GM19239 (cell line): Measurements from ENCODE around the gene ADAMTS15.
A peak's percentile ranks its signal among the peaks of the same experiment; 100 is the strongest.

Experiments
- DNase-seq: peaks from one replicate; pipeline ENCODE4 v3.0.0; 2011; ENCODE audit warnings: low spot score; ENCODE audit not compliant: insufficient read length
- FAIRE-seq: peaks from 2 replicates; lab custom pipeline; 2011; peaks lifted over from hg19 to GRCh38; lab: Jason Lieb, UNC

ADAMTS15 gene

DNA sequence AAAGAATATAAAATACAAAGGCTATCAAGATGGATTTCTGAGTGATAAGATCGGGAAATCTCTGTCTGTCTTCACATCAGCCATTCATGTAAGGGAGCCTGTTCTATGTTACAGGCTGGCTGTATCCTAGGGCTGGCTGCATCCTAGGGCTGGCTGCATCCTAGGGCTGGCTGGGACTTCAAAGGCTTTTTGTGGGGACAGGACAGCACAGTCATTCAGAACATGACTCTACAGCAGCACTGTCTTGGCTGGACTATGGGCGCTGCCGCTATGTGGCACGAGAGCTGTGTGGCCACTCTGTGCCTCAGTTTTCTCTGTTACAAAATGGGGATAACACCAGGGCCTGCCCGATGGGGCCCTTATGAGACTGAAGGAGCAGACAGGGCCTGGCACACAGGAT is 30.2 kb upstream of the ADAMTS15 start:
- no peak for FAIRE-seq

DNA sequence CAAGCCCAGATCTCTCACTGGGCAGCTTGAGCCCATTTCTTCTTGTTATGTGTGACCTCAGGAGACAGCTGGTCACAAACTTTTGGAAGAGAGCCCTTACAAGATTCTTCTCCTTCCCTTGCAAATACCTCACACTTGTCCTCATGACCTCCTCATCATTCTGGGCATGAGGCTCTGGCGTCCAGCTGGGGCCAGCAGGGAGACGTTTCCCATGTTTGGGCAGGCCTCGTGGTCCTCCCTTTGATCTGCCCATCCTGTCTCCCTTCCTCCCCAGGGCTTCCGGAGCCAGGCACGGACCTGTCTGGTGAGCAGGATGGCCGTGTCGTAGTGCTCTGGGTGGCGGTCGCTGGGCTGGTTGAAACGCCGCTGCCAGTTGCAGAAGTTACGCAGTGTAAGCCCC is 29.7 kb upstream of the ADAMTS15 start:
- FAIRE-seq (no peak), DNase-seq (no peak)

More for the DNA sequence above, 30.2 kb upstream of the ADAMTS15 start:
- no peak for DNase-seq

DNA sequence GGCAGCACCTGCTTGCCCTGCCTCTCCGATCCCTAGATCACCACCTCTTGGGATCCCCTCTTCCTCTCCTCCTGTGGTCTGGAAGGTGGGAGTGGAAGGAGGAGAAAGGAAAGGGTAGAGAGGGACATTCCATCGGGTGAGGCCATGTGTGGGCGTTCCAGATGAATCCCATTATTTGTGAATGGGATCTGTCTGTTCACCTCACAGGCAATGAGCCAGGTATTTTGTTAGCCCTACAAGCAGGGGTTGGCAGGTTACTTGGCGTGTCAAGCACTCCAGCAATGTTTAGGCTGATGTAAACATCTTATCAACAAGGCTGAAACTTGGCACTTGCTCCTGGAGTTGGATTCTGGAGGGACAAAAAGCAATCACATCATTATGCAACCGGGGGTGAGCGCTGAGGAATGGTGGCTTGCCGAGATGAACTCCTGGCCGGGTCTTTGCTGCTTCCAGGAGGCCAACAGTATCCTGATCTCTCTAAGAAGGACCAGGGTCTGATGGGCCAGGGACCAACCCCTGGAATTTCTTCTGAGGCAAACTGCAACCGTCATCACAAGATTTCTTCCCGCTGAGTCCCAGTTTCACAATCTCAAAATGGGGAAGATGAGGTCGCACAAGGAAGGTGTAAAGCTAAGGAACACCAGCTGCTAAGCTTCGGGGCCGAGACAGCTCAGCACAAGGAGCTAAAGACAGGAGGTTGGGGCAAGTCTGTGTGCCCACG is 27.8 kb upstream of the ADAMTS15 start:
- no peak for DNase-seq
- no peak for FAIRE-seq

DNA sequence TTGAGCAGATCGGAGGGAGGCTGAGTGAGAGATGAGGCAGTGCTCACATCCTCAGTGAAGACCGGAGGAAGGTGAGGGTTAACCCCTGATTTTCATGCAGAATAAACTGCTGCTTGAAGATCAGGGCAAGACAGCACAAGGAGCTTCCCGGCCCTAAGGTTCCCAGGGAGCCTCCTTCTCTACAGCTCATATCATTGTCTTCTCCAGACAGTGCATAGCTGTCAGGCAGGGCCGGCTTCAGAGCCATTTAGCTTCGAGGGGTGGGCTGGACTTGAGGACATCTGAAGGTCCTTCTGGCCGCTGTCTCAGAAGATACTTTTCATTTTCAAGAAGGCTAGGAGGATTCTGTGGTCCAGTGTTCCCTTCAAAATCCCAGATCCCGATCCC is 27.3 kb upstream of the ADAMTS15 start:
- DNase-seq (no peak), FAIRE-seq (no peak)

- FAIRE-seq (no peak), DNase-seq (no peak)
Measured at GRCh38 chr11:130421697-130422096, 26.7 kb upstream of the ADAMTS15 start.

- no peak for FAIRE-seq
Measured at GRCh38 chr11:130422251-130422995, 26.0 kb upstream of the ADAMTS15 start.

DNA sequence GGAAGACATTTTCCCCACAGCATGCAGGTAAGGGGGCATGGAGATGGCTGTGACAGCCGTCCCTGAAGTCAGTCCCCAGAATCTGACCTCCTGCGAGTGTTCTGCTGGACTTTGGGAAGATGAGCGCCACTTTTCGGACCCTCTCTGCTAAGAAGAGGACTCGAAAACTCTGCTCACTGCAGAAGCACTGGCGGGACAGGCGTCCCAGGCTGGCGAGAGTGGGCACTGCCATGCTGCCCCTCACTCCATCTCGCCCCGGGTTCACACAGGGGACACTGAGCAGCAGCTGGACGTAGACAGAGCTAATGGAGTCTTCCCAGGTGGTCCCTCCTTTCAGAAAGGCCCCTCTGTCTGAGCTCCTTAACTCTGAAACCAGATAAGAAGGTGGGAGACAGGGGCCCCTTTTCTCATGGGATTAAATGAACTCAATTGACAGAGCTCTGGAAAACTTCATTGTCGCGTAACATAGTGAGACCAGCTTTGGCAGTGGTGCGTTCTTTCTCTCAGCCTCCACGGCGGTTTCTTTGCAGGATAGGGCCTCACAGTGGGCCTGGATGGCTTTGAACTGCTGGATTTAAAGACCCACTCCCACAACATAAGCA is 24.8 kb upstream of the ADAMTS15 start:
- FAIRE-seq (no peak), DNase-seq (no peak)

More at GRCh38 chr11:130422251-130422995, 26.0 kb upstream of the ADAMTS15 start:
- DNase-seq = no peak

- DNase-seq (no peak), FAIRE-seq (no peak)
Measured at GRCh38 chr11:130424613-130425140, 23.8 kb upstream of the ADAMTS15 start.

DNA sequence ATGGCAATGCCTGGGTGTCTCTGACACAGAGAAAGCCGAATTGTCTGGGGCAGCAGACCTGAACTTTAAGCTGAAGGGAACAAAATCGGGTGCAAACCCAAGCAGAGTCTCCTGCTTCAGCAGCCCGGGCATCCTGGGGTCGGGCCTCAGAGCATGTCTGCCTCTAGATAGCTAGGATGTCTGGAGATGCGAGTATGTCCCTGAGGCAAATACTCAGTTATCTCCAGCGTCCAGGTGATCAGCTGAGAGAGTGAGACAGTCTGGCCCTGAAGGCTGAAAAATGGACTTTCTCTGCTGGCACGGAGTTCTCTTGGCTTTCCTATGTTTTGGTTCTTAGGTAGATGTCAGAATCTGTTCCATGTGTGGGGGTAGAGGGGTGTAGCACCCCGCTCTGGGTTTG is 23.3 kb upstream of the ADAMTS15 start:
- DNase-seq (no peak), FAIRE-seq (no peak)

- DNase-seq = no peak
- FAIRE-seq = no peak
Measured at GRCh38 chr11:130426223-130426836, 22.1 kb upstream of the ADAMTS15 start.

DNA sequence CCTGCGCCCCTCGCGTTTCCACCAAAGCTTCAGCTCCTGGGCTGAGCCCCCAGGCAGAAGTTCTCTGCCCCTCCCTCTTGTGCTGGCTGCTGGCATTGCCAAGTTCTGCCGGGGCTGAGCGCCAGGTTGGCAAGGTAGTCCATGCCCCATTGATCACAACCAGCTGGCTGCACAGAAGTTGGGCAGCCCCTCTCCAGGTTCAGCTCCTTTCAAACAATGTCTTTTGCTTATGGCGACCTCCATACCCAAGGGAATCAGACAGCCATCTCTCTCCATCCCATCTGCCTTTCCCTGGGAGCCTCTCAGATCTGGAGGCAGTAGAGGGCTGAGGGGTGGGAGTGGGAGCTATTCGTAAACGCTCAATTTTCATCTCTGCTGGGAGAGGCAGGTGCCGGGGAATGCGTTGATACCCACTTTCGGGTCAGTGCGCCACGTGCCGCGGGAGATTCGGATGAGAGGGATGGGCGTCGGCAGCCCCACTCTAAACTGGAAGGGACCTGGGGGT is 21.6 kb upstream of the ADAMTS15 start:
- FAIRE-seq = no peak
- DNase-seq = no peak

GRCh38 chr11:130427581-130428315 is 20.7 kb upstream of the ADAMTS15 start:
- DNase-seq (no peak), FAIRE-seq (no peak)

- DNase-seq = no peak
Measured at GRCh38 chr11:130428316-130429119, 19.9 kb upstream of the ADAMTS15 start, which contains the start of gene ADAMTS8. ADAMTS8 (minus strand) TSS chr11:130428609; CDS start chr11:130428286, 323 bp downstream.

GRCh38 chr11:130429120-130429681 is 19.2 kb upstream of the ADAMTS15 start:
- no peak for DNase-seq
- FAIRE-seq = no peak

More at GRCh38 chr11:130428316-130429119, 19.9 kb upstream of the ADAMTS15 start, which contains the start of gene ADAMTS8:
- FAIRE-seq = no peak

DNA sequence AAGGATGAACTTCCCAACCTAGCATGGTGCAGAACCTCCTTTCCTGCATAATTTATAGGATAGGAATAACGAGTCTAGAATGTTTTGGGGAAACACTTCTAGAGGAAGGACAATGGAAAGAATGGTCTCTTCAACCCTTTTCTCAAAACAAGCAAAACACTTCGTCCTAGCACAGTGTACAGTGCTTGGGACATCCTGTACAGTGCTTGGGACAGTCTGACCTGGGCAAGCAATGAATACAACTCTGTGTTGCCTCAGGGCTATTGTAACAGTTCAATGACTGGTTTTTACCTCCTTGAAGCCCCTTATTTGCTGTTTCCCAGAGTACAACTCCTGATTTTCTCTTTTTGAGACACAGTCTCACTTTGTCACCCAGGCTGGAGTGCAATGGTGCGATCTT is 18.5 kb upstream of the ADAMTS15 start:
- DNase-seq = no peak
- no peak for FAIRE-seq

DNA sequence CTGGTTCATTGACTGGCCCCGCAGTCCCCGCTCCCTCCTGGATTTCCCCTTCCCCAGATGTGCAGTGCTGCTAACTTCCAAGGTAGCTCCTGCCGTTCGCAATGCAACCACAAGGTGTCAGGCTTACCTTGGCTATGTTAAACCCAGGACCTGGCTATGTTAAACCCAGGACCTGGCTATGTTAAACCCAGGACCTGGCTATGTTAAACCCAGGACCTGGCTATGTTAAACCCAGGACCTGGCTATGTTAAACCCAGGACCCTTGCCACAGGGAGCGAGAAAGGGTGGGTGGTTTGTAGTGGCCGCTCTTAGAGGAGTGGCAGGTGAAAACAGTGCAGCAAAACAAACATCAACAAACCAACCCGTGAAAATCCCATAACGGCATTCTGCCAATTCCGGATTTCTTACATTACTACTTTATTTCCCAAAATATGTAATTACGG is 17.1 kb upstream of the ADAMTS15 start:
- peak; percentile 81 for DNase-seq
- FAIRE-seq = peak; percentile 42

DNA sequence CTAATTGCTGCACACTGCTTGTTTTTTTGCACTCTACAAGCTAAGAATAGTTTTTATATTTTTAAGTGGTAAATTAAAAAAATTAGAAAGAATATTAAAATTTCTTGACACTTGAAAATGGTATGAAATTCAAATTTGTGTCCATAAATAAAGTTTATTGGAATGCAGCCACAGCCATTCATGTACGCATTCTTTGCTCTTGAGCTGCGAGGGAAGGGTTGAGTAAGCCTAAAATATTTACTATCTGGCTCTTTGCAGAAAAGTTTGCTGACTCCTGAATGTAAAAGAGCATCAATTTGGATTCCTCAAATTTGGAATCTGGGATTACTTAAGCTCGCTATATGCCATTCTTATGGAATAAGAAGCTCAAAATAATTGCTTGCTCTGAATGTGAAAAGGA is 16.6 kb upstream of the ADAMTS15 start:
- DNase-seq = no peak
- no peak for FAIRE-seq

GRCh38 chr11:130433357-130433756 is 15.1 kb upstream of the ADAMTS15 start:
- FAIRE-seq (no peak), DNase-seq (no peak)
